Endothelial cell of umbilical vein (primary cell): Measurements from ENCODE around the gene NGF. TPM values are rescaled to one million over a fixed set of nuclear protein-coding genes. Genes with fewer than 3 reads are reported as not detected.

ENCODE experiments used
- BruUV-seq: library from RNA; stranded (reverse); fragments of 400-500 nt; replicated peaks from 2 replicates; lab custom pipeline; 2021; lab: Mats Ljungman, UMichigan
- CTCF ChIA-PET: fragments of 300-600, 350-600 bp; sonication (Branson Sonifier 250); formaldehyde crosslinking; loops from one replicate; lab custom pipeline; 2021; ENCODE audit warnings: antibody characterized with exemption, inconsistent platforms; lab: Charles Lee
- POLR2A ChIA-PET: fragments of 300-600, 350-600 bp; sonication (Branson Sonifier 250); formaldehyde crosslinking; loops from one replicate; lab custom pipeline; 2021; ENCODE audit warnings: antibody characterized with exemption, inconsistent platforms; lab: Charles Lee
- DNase-seq: peaks from one replicate; pipeline ENCODE4 v3.0.0-alpha.2; 2011; ENCODE audit warnings: low read depth, low spot score
- FAIRE-seq: peaks from 2 replicates; lab custom pipeline; 2011; peaks lifted over from hg19 to GRCh38; lab: Jason Lieb, UNC
- H2AFZ ChIP-seq: 2 replicates; pipeline ENCODE4 v1.6.0; 2012; ENCODE audit warnings: low read depth, low read length, control low read depth, inconsistent platforms
- H3K27ac ChIP-seq: 2 replicates; pipeline ENCODE4 v1.5.1; 2011; ENCODE audit warnings: low read depth, mild to moderate bottlenecking, control low read depth, low read length, moderate library complexity; ENCODE audit not compliant: insufficient read depth
- H3K27me3 ChIP-seq, 2 experiments: 2 replicates each; pipeline versions ENCODE4 v1.6.0 to v1.6.1; 2011; ENCODE audit warnings: low read length in 2 of 2, mixed read lengths in 1 of 2; ENCODE audit not compliant: control insufficient read depth in 2 of 2, insufficient read depth in 2 of 2
- H3K36me3 ChIP-seq, 2 experiments: 2 replicates in 1 of 2; 3 replicates in 1 of 2; pipeline ENCODE4 v1.5.1; 2011; ENCODE audit warnings: low read length in 2 of 2, mild to moderate bottlenecking in 1 of 2, moderate library complexity in 1 of 2; ENCODE audit not compliant: control insufficient read depth in 2 of 2, insufficient read depth in 2 of 2; ENCODE audit errors: extremely low read depth in 1 of 2
- H3K4me1 ChIP-seq: 3 replicates; pipeline ENCODE4 v1.5.1; 2011; ENCODE audit warnings: mild to moderate bottlenecking, low read length; ENCODE audit not compliant: control insufficient read depth, insufficient read depth; ENCODE audit errors: extremely low read depth
- H3K4me2 ChIP-seq: 2 replicates; pipeline ENCODE4 v1.6.1; 2011; ENCODE audit warnings: low read length, control low read depth, mixed read lengths; ENCODE audit not compliant: insufficient read depth
- H3K4me3 ChIP-seq, 3 experiments: fragments of 200-600 bp in 1 of 3; sonication (generic), shearing (Covaris generic) in 1 of 3; replicated peaks in 1 of 3; 2 replicates each; pipeline ENCODE4 v1.5.1; 2011 to 2016; ENCODE audit warnings: control low read depth in 3 of 3, low read length in 3 of 3, mild to moderate bottlenecking in 2 of 3, inconsistent platforms in 1 of 3, low read depth in 1 of 3, moderate library complexity in 1 of 3; ENCODE audit not compliant: insufficient read depth in 1 of 3
- H3K79me2 ChIP-seq: 2 replicates; pipeline ENCODE4 v1.6.0; 2012; ENCODE audit warnings: low read length, inconsistent platforms; ENCODE audit not compliant: control insufficient read depth, insufficient read depth
- H3K9ac ChIP-seq: replicated peaks from 2 replicates; pipeline ENCODE3; 2011; ENCODE audit warnings: low read length, control low read depth; ENCODE audit not compliant: insufficient read depth; ENCODE audit errors: extremely low read depth
- H3K9me1 ChIP-seq: replicated peaks from 3 replicates; pipeline ENCODE4 v1.6.0; 2011; ENCODE audit warnings: mild to moderate bottlenecking, low read length; ENCODE audit not compliant: control insufficient read depth, insufficient read depth; ENCODE audit errors: extremely low read depth
- H3K9me3 ChIP-seq: replicated peaks from 2 replicates; pipeline ENCODE4 v1.5.1; 2012; ENCODE audit warnings: low read length, inconsistent platforms; ENCODE audit not compliant: control insufficient read depth, insufficient read depth
- H4K20me1 ChIP-seq: replicated peaks from 2 replicates; pipeline ENCODE3; 2011; ENCODE audit warnings: mild to moderate bottlenecking, low read length; ENCODE audit not compliant: control insufficient read depth, insufficient read depth; ENCODE audit errors: extremely low read depth
- EZH2 ChIP-seq: IDR thresholded peaks from 2 replicates; pipeline ENCODE4 v1.6.1; 2012; ENCODE audit warnings: borderline replicate concordance, low read depth, mild to moderate bottlenecking, moderate library complexity, low read length, inconsistent platforms; ENCODE audit not compliant: severe bottlenecking
- FOS ChIP-seq: IDR thresholded peaks from 2 replicates; pipeline ENCODE4 v1.6.1; 2011; ENCODE audit warnings: mild to moderate bottlenecking, low read length, moderate library complexity, borderline replicate concordance; ENCODE audit not compliant: insufficient read depth
- GATA2 ChIP-seq: IDR thresholded peaks from 2 replicates; pipeline ENCODE4 v1.7.0; 2011; ENCODE audit warnings: low read depth, mild to moderate bottlenecking, moderate library complexity, mixed read lengths, low read length; ENCODE audit not compliant: insufficient read length, insufficient read depth
- JUN ChIP-seq: IDR thresholded peaks from 2 replicates; pipeline ENCODE4 v1.6.1; 2011; ENCODE audit warnings: borderline replicate concordance, low read depth; ENCODE audit not compliant: insufficient read length, insufficient read depth
- MAX ChIP-seq: IDR thresholded peaks from 2 replicates; pipeline ENCODE4 v1.6.1; 2011; ENCODE audit not compliant: insufficient read depth, insufficient read length
- MYC ChIP-seq: IDR thresholded peaks from one replicate; pipeline ENCODE4 v1.6.1; 2011; ENCODE audit warnings: mild to moderate bottlenecking, low read depth, low read length
- POLR2A ChIP-seq: IDR thresholded peaks from 2 replicates; pipeline ENCODE4 v1.6.1; 2012; ENCODE audit warnings: low read depth, mild to moderate bottlenecking, control low read depth, low read length
- POLR2AphosphoS5 ChIP-seq: IDR thresholded peaks from 2 replicates; pipeline ENCODE4 v1.6.1; 2012; ENCODE audit warnings: low read depth, mild to moderate bottlenecking, control low read depth, low read length, moderate library complexity; ENCODE audit not compliant: insufficient read depth
- dilution Hi-C: fragments of 300-500 bp; cut with MboI; formaldehyde crosslinking; loops from one replicate; pipeline ENCODE4 v1.15.0; 2019; ENCODE audit warnings: low sequenced_read_pairs; ENCODE audit not compliant: extremely low pct_ligation_motif_present
- intact Hi-C: fragments of 100-400 bp; cut with micrococcal nuclease; formaldehyde crosslinking; loops from one replicate; pipeline ENCODE4 v1.10.0; 2022
- polyA plus RNA-seq, 4 experiments: library from polyadenylated mRNA; depleted of rRNA in 3 of 4; stranded (reverse) in 3 of 4; unstranded in 1 of 4; fragments of >200 nt; gene quantifications; 2 replicates each; pipeline versions ENCODE4 v1.2.1 to v1.2.3, GENCODE V29; 2011 to 2012; ENCODE audit warnings: missing spikeins in 1 of 4
- total RNA-seq: library from RNA; stranded (reverse); gene quantifications from 2 replicates; pipeline ENCODE4 v1.2.3, GENCODE V29; 2021
- TF ChIP-seq, protein P1 (sequence below), 2 donors: IDR thresholded peaks; 1 replicate in 1 of 2; 2 replicates in 1 of 2; pipeline ENCODE4 v1.5.1; 2011; ENCODE audit warnings: low read length in 2 of 2, mild to moderate bottlenecking in 2 of 2, moderate library complexity in 2 of 2, control low read depth in 1 of 2, inconsistent platforms in 1 of 2, low read depth in 1 of 2; ENCODE audit not compliant: insufficient read depth in 1 of 2; ENCODE audit errors: extremely low read depth in 1 of 2

NGF gene
- total and polyA plus RNA-seq, 2 donors (not counting 3 experiments of a cell fraction or from before 2014, with no cell fraction given), result not detected

- ChIA-PET CTCF (no interaction called here), POLR2A (no interaction called here)
- Histone ChIP-seq H2AFZ (no peak overlapping the region), H3K27me3 (peaks cover 6 to 11% of the 10 kb centered on the region in 2 experiments), H3K79me2 (no peaks in the 10 kb centered on the region), H3K9me3 (no peaks in the 10 kb centered on the region), H3K36me3 (no peaks in the 10 kb centered on the region), H3K27ac (no peak overlapping the region), H4K20me1 (no peaks in the 10 kb centered on the region), H3K4me2 (no peak overlapping the region), H3K9me1 (no peaks in the 10 kb centered on the region), H3K9ac (no peak overlapping the region), H3K4me3 (no peak overlapping the region), H3K4me1 (no peaks in the 10 kb centered on the region)
- BruUV-seq, result no TSS peak
- TF ChIP-seq GATA2, result no peak
- TF ChIP-seq MYC, result no peak
- TF ChIP-seq, protein P1, sequence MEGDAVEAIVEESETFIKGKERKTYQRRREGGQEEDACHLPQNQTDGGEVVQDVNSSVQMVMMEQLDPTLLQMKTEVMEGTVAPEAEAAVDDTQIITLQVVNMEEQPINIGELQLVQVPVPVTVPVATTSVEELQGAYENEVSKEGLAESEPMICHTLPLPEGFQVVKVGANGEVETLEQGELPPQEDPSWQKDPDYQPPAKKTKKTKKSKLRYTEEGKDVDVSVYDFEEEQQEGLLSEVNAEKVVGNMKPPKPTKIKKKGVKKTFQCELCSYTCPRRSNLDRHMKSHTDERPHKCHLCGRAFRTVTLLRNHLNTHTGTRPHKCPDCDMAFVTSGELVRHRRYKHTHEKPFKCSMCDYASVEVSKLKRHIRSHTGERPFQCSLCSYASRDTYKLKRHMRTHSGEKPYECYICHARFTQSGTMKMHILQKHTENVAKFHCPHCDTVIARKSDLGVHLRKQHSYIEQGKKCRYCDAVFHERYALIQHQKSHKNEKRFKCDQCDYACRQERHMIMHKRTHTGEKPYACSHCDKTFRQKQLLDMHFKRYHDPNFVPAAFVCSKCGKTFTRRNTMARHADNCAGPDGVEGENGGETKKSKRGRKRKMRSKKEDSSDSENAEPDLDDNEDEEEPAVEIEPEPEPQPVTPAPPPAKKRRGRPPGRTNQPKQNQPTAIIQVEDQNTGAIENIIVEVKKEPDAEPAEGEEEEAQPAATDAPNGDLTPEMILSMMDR (IDR thresholded peaks at IDR 0.05; ENCODE audit: extremely low read depth in 1 of 2, insufficient read depth in 1 of 2, low read depth in 1 of 2, low read length in 2 of 2), result no peak
- TF ChIP-seq POLR2A, result no peak
- no peak for TF ChIP-seq JUN
- TF ChIP-seq POLR2AphosphoS5, result no peak
- TF ChIP-seq FOS, result no peak
- no peak for TF ChIP-seq EZH2
- TF ChIP-seq MAX, result no peak
- DNase-seq (no peak), FAIRE-seq (no peak)
- intact Hi-C loops, result no loop called here
- dilution Hi-C loops, result no loop called here
Measured at GRCh38 chr1:115343200-115343737, 5.2 kb upstream of the NGF start.
